ENCODE measurements around the gene LPCAT1.
"Not testable (repeated sequence)": the region's sequence is repeated elsewhere in the genome, so short reads cannot be mapped to it uniquely, and the experiment has no call there.

Gene LPCAT1

GRCh38 chr5:1478271-1479035, 45.3 kb downstream of the LPCAT1 start:
- DNase-seq = no peak

GRCh38 chr5:1477341-1477740, 46.4 kb downstream of the LPCAT1 start:
- peak; percentile 89 to 94 for DNase-seq

GRCh38 chr5:1476967-1477310, 46.8 kb downstream of the LPCAT1 start:
- DNase-seq = no peak

- no peak for DNase-seq
These were observed 47.4 kb downstream of the LPCAT1 start for GRCh38 chr5:1476181-1476966.

GRCh38 chr5:1475544-1475900, 48.2 kb downstream of the LPCAT1 start:
- DNase-seq = not testable (repeated sequence)

- DNase-seq = no peak
These were observed 48.8 kb downstream of the LPCAT1 start for GRCh38 chr5:1474866-1475543.

GRCh38 chr5:1474183-1474839, 49.4 kb downstream of the LPCAT1 start:
- no peak for DNase-seq

- DNase-seq = no peak
These were observed 50.0 kb downstream of the LPCAT1 start for GRCh38 chr5:1473746-1474145.

- DNase-seq = no peak
These were observed 50.7 kb downstream of the LPCAT1 start for GRCh38 chr5:1472964-1473628.

GRCh38 chr5:1471997-1472963, 51.5 kb downstream of the LPCAT1 start:
- no peak for DNase-seq

GRCh38 chr5:1471240-1471853, 52.4 kb downstream of the LPCAT1 start:
- no peak for DNase-seq

- DNase-seq = no peak
These were observed 53.0 kb downstream of the LPCAT1 start for GRCh38 chr5:1470762-1471211.

GRCh38 chr5:1468629-1469527, 54.9 kb downstream of the LPCAT1 start:
- DNase-seq = no peak

- DNase-seq = no peak
These were observed 55.5 kb downstream of the LPCAT1 start for GRCh38 chr5:1468247-1468612.

- no peak for DNase-seq
These were observed 56.2 kb downstream of the LPCAT1 start for GRCh38 chr5:1467341-1468246.

GRCh38 chr5:1466631-1467265, 57.0 kb downstream of the LPCAT1 start:
- no peak for DNase-seq

GRCh38 chr5:1465966-1466471, 57.7 kb downstream of the LPCAT1 start:
- no peak for DNase-seq

GRCh38 chr5:1465117-1465516, 58.6 kb downstream of the LPCAT1 start:
- DNase-seq = no peak

Data from Kasumi-1 (cell line).